HepG2 (cell line): ENCODE data around the gene CTDSP2. TPM values are rescaled to one million over a fixed set of nuclear protein-coding genes. Genes with fewer than 3 reads are reported as not detected.

Experiments used
- ATAC-seq: fragments of 200-7000 bp; cut with Tn5 transposase; 3 replicates; pipeline ENCODE4 v1.9.1; 2020; ENCODE audit warnings: mild to moderate bottlenecking, moderate library complexity
- BruUV-seq: library from RNA; stranded (reverse); fragments of 400-500 nt; replicated peaks from 2 replicates; lab custom pipeline; 2021; lab: Mats Ljungman, UMichigan
- CTCF ChIA-PET: fragments of 300-600 bp; formaldehyde crosslinking; extraction: SDS; loops from one replicate; lab custom pipeline; 2021; ENCODE audit warnings: low total read pairs, inconsistent platforms, low intra/inter-chr PET ratio; lab: Yijun Ruan, JAX
- POLR2A ChIA-PET: fragments of 350-600 bp; sonication (Branson Sonifier 250); formaldehyde crosslinking; loops from one replicate; lab custom pipeline; 2020; ENCODE audit warnings: antibody characterized with exemption, inconsistent platforms; lab: Yijun Ruan, JAX
- DNase-seq: peaks from one replicate; pipeline ENCODE4 v3.0.0-alpha.2; 2015; ENCODE audit warnings: low spot score
- FAIRE-seq: peaks from 3 replicates; lab custom pipeline; 2011; peaks lifted over from hg19 to GRCh38; lab: Jason Lieb, UNC
- H2AFZ ChIP-seq: one replicate; pipeline ENCODE4 v1.6.1; 2011; ENCODE audit warnings: low read length, inconsistent platforms
- H3K27ac ChIP-seq: fragments of 300-600 bp; 3 replicates; pipeline ENCODE4 v1.8.0; 2011; ENCODE audit warnings: mixed run types, mild to moderate bottlenecking, mixed read lengths, low read length, inconsistent platforms; ENCODE audit not compliant: insufficient read depth; ENCODE audit errors: extremely low read length
- H3K27me3 ChIP-seq, 2 experiments: fragments of 200-600 bp in 1 of 2; 2 replicates in 1 of 2; 3 replicates in 1 of 2; pipeline versions ENCODE4 v1.6.0 to v1.8.0; 2011; ENCODE audit warnings: low read length in 2 of 2, mild to moderate bottlenecking in 2 of 2, moderate library complexity in 2 of 2, inconsistent platforms in 1 of 2; ENCODE audit not compliant: insufficient read depth in 2 of 2, control insufficient read depth in 1 of 2
- H3K36me3 ChIP-seq, 2 experiments: fragments of 200-600 bp in 1 of 2; replicated peaks in 1 of 2; 2 replicates in 1 of 2; 3 replicates in 1 of 2; pipeline versions ENCODE4 v1.5.1 to v1.8.0; 2011; ENCODE audit warnings: low read length in 2 of 2, inconsistent platforms in 1 of 2; ENCODE audit not compliant: insufficient read depth in 2 of 2, control insufficient read depth in 1 of 2
- H3K4me1 ChIP-seq: 2 replicates; pipeline ENCODE4 v1.5.1; 2012; ENCODE audit warnings: low read length, inconsistent platforms; ENCODE audit not compliant: insufficient read depth
- H3K4me2 ChIP-seq: 2 replicates; pipeline ENCODE4 v1.6.0; 2011; ENCODE audit warnings: low read depth, low read length, inconsistent platforms
- H3K4me3 ChIP-seq, 3 experiments: fragments of 200-600 bp in 1 of 3; sonication (generic), shearing (Covaris generic) in 1 of 3; replicated peaks in 1 of 3; 2 replicates each; pipeline ENCODE4 v1.5.1; 2011 to 2016; ENCODE audit warnings: low read length in 3 of 3, inconsistent platforms in 2 of 3, low read depth in 2 of 3, mild to moderate bottlenecking in 2 of 3, control low read depth in 1 of 3, mixed read lengths in 1 of 3; ENCODE audit not compliant: insufficient read depth in 1 of 3
- H3K79me2 ChIP-seq: one replicate; pipeline ENCODE4 v1.6.1; 2011; ENCODE audit warnings: low read length, inconsistent platforms; ENCODE audit not compliant: insufficient read depth
- H3K9ac ChIP-seq: 2 replicates; pipeline ENCODE4 v1.6.0; 2011; ENCODE audit warnings: mild to moderate bottlenecking, low read depth, low read length, inconsistent platforms; ENCODE audit not compliant: insufficient read depth
- H3K9me3 ChIP-seq: 2 replicates; pipeline ENCODE4 v1.5.1; 2012; ENCODE audit warnings: mild to moderate bottlenecking, low read length
- H4K20me1 ChIP-seq: 2 replicates; pipeline ENCODE4 v1.6.0; 2011; ENCODE audit warnings: inconsistent platforms, mild to moderate bottlenecking, low read length, moderate library complexity; ENCODE audit not compliant: insufficient read depth
- ATF7 ChIP-seq, 2 experiments: fragments of 450-650 bp in 1 of 2; sonication (generic) in 1 of 2; formaldehyde crosslinking in 1 of 2; IDR thresholded peaks; 2 replicates each; pipeline versions ENCODE4 v1.4.0 to v1.6.1; 2016 to 2020; ENCODE audit warnings: antibody characterized with exemption in 1 of 2, mild to moderate bottlenecking in 1 of 2, missing genetic modification reagents in 1 of 2
- NFAT5 ChIP-seq: sonication (generic); formaldehyde crosslinking; IDR thresholded peaks from 2 replicates; pipeline ENCODE4 v1.4.0; 2020; ENCODE audit warnings: missing genetic modification reagents
- SMYD3 ChIP-seq: sonication (generic); formaldehyde crosslinking; IDR thresholded peaks from 2 replicates; pipeline ENCODE4 v1.8.1; 2023; ENCODE audit warnings: mild to moderate bottlenecking, missing genetic modification reagents
- ZNF18 ChIP-seq: sonication (generic); formaldehyde crosslinking; IDR thresholded peaks from 2 replicates; pipeline ENCODE4 v1.8.0; 2022; ENCODE audit warnings: mild to moderate bottlenecking, missing genetic modification reagents; ENCODE audit not compliant: insufficient replicate concordance
- ZNF362 ChIP-seq: sonication (generic); formaldehyde crosslinking; IDR thresholded peaks from 2 replicates; pipeline ENCODE4 v1.4.0; 2020; ENCODE audit warnings: missing genetic modification reagents, mild to moderate bottlenecking, borderline replicate concordance
- WGBS: methylation state at CpG from one replicate; pipeline ENCODE4 v1.1.6; 2017; ENCODE audit warnings: low lambda C conversion rate; 5-methylcytosine and 5-hydroxymethylcytosine counted together
- in situ Hi-C: cut with HindIII; loops from 2 replicates; pipeline ENCODE4 v1.10.0; 2017; ENCODE audit warnings: low pct_unique_long_range_greater_than_20kb; ENCODE audit not compliant: extremely low pct_ligation_motif_present
- intact Hi-C: fragments of 100-400 bp; cut with micrococcal nuclease; formaldehyde crosslinking; loops from one replicate; pipeline ENCODE4 v1.10.0; 2022; ENCODE audit not compliant: unreplicated experiment
- polyA plus RNA-seq, 8 experiments: library from polyadenylated mRNA; depleted of rRNA in 3 of 8; stranded (reverse) in 7 of 8; unstranded in 1 of 8; fragments of >200 nt; fragmentation: Illumina TruSeq in 4 of 8; extraction: Trizol in 4 of 8; gene quantifications; 2 replicates each; pipeline versions ENCODE4 v1.2.1 to v1.2.3, GENCODE V29; 2011 to 2016; ENCODE audit warnings: low read depth in 4 of 8, missing spikeins in 1 of 8, mixed read lengths in 1 of 8; ENCODE audit not compliant: insufficient read depth in 1 of 8
- total RNA-seq, 5 experiments: library from RNA; depleted of rRNA; stranded (reverse); fragments of >200 nt; fragmentation: Illumina TruSeq; extraction: Trizol; gene quantifications; 2 replicates each; pipeline ENCODE4 v1.2.3, GENCODE V29; 2016; ENCODE audit warnings: low read depth in 1 of 5

CTDSP2 gene
- total and polyA plus RNA-seq, 2 of the 13 experiments (the other 11 are each of a cell fraction or from before 2014, with no cell fraction given): 38.1 to 82.5 TPM

- Histone ChIP-seq H3K9ac (no peak overlapping the region), H3K36me3 (peaks cover 11 to 55% of the 10 kb centered on the region in 2 experiments), H4K20me1 (no peaks in the 10 kb centered on the region), H3K79me2 (no peaks in the 10 kb centered on the region), H2AFZ (no peak overlapping the region), H3K9me3 (no peaks in the 10 kb centered on the region), H3K27ac (no peak overlapping the region)
- ATAC-seq (no peak), FAIRE-seq (no peak)
- BruUV-seq: no TSS peak
- WGBS: 100% methylated on average over 1 of the region's 1 CpG
- CTCF ChIA-PET: no interaction called here
- in situ Hi-C loops (no loop called here), intact Hi-C loops (no loop called here)
- POLR2A ChIA-PET: no interaction called here
- TF ChIP-seq ATF7 (IDR thresholded peaks at IDR 0.05) (peak; percentile 20; the same call in 1 of the 2 replicates), ATF7 (CRISPR knock-in tag; IDR thresholded peaks at IDR 0.05) (no peak), ZNF362 (CRISPR knock-in tag) (no peak)
- TF ChIP-seq, all 625 proteins: peak for 1
- no peak overlapping the region for H3K4me3 ChIP-seq
- no peak overlapping the region for H3K4me2 ChIP-seq
- no peaks in the 10 kb centered on the region for H3K4me1 ChIP-seq
- H3K27me3 ChIP-seq: no peaks in the 10 kb centered on the region
- no peak for DNase-seq
Observed at GRCh38 chr12:57797933-57798332, 48.6 kb downstream of the CTDSP2 start.

GRCh38 chr12:57796996-57797395 is 49.5 kb downstream of the CTDSP2 start:
- Histone ChIP-seq H3K79me2 (no peaks in the 10 kb centered on the region), H4K20me1 (no peaks in the 10 kb centered on the region), H3K9me3 (no peaks in the 10 kb centered on the region), H3K27me3 (no peaks in the 10 kb centered on the region), H2AFZ (no peak overlapping the region), H3K4me1 (no peaks in the 10 kb centered on the region), H3K36me3 (peaks cover 14 to 54% of the 10 kb centered on the region in 2 experiments), H3K4me2 (no peak overlapping the region), H3K4me3 (no peak overlapping the region), H3K27ac (no peak overlapping the region), H3K9ac (no peak overlapping the region)
- 93% methylated on average over 1 of the region's 1 CpG for WGBS
- BruUV-seq: no TSS peak
- ATAC-seq (no peak), DNase-seq (no peak), FAIRE-seq (no peak)
- in situ Hi-C loops: no loop called here
- ChIA-PET CTCF (no interaction called here), POLR2A (no interaction called here)
- no peak for TF ChIP-seq ZNF18 (CRISPR knock-in tag)
- TF ChIP-seq SMYD3: no peak
- no peak for TF ChIP-seq NFAT5
- intact Hi-C loops: no loop called here
